SK-MEL-5 (cell line): Measurements from ENCODE around the gene TBC1D24. TPM values are rescaled to one million over a fixed set of nuclear protein-coding genes. Genes with fewer than 3 reads are reported as not detected.

Experiments used
- DNase-seq: peaks from one replicate; pipeline ENCODE4 v3.0.0-alpha.2; 2016; ENCODE audit warnings: low read depth, low spot score
- in situ Hi-C: cut with HindIII; loops from 2 replicates; pipeline ENCODE4 v1.10.0; 2016; ENCODE audit warnings: low sequenced_read_pairs, high pct_unique_total_duplicates, low pct_unique_long_range_greater_than_20kb
- total RNA-seq: library from RNA; depleted of rRNA; stranded (reverse); fragments of >200 nt; shearing (Covaris generic); gene quantifications from 2 replicates; pipeline ENCODE4 v1.2.3, GENCODE V29; 2014

Gene TBC1D24
- total RNA-seq, 1 experiment from 2014 or later = 5.7 TPM

DNA sequence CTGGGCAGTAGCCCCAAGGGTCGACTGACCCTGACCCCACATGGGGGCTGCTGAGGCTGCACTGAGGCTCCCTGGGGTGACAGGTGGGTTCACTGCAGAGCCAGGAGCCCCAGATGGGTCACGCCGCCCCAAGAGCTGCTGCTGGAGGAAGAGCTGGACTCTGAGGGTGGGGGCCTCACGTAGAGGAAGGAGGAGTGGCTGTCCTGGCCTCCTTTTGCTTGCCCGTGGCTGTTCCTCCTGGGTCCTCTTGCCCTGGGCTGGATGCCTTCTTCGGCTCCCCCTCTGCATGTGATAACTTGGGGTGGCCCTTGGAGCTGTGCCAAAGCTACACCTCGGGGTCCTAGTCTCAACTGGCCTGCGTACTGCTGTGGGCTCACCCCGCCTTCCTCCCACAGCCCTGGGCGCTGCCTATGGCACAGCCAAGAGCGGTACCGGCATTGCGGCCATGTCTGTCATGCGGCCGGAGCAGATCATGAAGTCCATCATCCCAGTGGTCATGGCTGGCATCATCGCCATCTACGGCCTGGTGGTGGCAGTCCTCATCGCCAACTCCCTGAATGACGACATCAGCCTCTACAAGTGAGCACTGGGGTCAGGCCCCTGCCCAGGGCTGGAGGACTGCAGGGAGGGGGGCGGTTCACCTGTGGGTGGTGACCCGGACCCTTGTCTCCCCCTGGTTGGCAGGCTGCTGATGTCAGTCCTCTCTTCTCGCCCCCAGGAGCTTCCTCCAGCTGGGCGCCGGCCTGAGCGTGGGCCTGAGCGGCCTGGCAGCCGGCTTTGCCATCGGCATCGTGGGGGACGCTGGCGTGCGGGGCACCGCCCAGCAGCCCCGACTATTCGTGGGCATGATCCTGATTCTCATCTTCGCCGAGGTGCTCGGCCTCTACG lies 44.1 kb downstream of the TBC1D24 start:
- in situ Hi-C loops = no loop called here
- DNase-seq = no peak

DNA sequence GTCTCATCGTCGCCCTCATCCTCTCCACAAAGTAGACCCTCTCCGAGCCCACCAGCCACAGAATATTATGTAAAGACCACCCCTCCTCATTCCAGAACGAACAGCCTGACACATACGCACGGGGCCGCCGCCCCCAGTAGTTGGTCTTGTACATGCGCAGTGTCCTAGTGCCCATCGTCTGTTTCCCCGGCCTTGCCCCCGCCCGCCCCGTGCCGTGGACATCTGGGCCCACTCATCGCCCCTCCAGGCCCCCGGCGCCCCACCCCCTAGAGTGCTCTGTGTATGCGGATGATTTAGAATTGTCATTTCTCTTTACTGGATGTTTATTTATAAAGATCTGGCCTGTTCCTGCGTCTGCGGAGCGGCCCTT lies 44.8 kb downstream of the TBC1D24 start:
- in situ Hi-C loops = no loop called here
- no peak for DNase-seq

DNA sequence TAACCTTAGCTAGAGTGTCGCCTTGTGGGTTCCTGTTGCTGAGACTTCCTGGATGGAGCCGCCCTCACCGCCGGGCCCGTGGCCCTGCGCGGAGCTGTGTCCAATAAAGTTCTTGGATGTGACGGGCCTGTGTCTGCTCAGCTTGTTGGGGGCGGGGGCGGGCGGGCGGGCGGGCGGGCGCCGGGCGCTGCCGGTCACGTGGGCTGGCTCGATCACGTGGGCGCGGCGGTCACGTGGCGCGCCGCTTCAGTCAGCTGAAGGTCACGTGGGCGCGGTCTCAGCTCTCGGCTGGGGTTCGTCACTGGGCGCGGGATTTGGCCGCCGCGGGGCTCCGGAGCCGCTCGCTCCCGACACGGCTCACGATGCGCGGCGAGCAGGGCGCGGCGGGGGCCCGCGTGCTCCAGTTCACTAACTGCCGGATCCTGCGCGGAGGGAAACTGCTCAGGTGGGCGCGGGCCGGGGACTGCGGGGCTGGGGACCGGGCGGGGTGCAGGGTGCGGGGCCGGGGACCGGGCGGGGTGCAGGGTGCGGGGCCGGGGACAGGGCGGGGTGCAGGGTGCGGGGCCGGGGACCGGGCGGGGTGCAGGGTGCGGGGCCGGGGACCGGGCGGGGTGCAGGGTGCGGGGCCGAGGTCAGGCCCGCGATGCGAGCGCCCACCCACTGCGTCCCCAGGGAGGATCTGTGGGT lies 45.3 kb downstream of the TBC1D24 start, which contains the start of gene AMDHD2:
TSS of gene AMDHD2 (plus strand) at position 275 of the 687 bp plus-strand sequence. CDS start at position 363, 88 bp downstream.
- DNase-seq = peak; percentile 88
- in situ Hi-C loops = no loop called here

DNA sequence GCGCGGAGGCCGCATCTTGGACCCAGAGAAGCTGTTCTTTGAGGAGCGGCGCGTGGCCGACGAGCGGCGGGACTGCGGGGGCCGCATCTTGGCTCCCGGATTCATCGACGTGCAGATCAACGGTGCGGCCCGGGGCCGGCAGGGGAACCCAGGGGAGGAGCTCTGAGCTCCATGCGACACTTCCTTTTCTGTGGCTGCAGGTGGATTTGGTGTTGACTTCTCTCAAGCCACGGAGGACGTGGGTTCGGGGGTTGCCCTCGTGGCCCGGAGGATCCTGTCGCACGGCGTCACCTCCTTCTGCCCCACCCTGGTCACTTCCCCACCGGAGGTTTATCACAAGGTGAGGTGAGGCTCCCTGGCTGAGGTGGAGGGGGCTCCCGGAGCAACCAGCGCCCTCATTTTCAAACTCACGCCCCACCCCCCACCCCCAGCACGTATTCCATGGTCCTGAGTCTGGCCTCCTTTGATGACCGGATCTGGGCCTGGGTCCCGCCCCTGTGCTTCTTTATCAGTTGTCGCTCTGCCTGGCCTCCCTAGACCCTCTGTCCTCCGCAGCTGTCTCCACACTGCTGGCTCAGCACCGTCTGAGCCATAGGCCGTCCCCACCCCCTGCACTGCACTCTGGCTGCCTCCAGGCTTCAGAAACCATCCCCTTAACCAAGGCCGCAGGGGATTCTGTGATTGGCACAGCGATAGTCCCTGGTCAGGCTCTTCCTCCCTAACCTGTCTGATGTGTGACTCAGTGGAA lies 46.0 kb downstream of the TBC1D24 start:
- in situ Hi-C loops = no loop called here
- peak; percentile 48 for DNase-seq

DNA sequence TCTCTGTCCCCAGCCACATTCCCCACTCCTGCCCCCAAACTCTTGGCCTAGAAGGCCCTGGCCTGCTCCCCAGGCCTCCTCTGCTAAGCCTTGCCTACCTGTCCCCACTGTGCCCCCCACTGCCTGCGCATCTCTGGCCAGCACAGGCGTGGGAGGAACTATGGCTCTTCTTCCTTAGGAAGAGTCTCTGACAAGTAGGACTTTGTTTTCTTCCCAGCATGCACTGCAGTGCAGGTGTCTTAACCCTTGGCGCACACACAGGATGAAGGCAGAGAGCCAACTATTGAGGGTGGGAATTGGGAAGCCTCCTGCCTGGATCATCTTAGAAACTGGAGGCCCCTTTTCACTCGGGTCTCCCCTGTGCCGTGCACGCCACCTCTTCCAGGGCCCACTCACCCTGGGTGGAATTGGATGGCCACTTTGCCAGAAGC lies 48.9 kb downstream of the TBC1D24 start:
- in situ Hi-C loops = no loop called here
- DNase-seq = no peak

DNA sequence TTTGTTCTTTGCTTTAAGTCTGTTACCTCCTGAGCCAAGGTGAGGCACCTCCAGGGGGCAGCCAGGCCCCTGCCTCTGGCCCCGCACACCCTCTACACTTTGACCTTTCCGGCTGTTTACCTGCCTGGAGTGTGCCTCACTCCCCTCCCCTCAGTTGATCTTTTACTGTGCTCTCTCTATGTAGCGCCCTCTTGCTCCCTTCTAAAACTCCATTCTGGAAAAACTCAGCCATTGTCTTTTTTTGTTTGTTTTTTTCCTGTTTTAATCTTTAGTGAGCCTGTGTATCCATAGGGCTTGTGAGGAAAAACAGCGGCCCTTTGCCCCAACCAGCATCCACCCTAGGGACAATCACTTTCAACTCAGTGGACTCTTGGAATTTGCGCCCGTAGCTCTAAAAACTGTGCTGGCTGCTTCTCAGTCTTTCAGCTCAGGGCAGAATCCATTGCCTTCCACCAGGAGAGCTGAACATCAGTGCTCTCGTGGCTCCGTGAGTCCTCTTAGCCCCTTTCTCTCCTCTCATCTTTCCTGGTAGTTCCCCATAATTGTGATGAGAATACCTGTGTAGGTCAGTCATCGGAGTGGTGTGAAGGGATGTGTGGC lies 49.5 kb downstream of the TBC1D24 start:
- DNase-seq = no peak
- in situ Hi-C loops = no loop called here

DNA sequence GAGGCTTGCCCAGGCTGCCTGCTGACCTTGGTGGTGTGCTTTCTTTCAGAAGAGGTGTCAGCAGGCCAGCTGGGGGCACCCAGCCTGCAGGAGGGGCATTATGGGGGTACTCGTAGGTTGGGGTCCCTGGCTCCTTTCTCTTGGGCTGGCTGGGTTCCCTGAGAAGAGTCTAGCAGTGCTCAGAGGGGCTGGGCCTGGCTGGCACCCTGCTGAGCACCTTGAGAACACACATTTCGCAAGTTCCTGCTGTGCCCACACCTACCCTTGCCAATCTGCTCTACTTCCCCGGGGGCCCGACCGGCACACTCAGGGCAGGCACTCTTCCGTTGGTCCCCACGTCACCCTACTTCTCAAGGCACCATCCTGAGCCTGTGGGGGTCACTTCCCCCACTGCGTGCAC lies 51.2 kb downstream of the TBC1D24 start:
- in situ Hi-C loops = no loop called here
- no peak for DNase-seq

DNA sequence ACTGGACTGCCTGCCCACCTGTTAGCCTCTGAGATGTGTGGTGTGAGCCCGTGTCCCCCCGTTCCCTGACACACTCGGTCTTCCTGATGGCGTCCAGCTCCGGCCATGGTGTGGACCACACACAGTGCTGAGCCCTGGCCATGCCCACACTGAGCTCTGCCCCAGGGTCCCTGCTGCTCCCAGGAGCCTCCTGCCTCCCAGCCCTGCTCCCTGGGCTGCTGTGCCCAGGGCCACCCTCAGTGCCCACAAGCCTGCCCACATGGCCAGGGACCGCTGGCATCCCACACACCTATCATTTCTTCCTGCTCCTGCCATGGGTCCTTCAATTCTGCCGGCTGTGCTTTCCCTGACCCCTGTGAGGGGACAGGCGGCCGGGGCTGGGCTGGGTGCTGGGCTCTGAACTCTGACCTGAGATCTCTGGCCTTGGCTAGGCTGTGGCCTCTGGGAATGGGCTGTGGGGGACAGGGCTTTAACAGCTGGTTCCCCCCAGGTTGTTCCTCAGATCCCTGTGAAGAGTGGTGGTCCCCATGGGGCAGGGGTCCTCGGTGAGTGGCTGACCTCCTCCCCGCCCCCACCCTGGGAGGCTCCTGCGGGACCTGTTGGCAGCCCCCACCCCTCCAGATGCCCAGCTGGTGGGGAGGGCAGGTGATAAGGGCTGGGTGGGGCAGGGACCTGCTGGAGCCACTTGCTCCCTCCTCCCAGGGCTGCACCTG lies 52.3 kb downstream of the TBC1D24 start:
- no peak for DNase-seq
- in situ Hi-C loops = no loop called here

DNA sequence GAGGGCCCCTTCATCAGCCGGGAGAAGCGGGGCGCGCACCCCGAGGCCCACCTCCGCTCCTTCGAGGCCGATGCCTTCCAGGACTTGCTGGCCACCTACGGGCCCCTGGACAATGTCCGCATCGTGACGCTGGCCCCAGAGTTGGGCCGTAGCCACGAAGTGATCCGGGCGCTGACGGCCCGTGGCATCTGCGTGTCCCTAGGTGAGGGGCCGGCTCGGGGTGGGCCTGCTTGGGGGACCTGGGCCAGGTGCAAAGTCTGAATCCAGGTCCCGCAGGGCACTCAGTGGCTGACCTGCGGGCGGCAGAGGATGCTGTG lies 52.8 kb downstream of the TBC1D24 start:
- in situ Hi-C loops = no loop called here

DNA sequence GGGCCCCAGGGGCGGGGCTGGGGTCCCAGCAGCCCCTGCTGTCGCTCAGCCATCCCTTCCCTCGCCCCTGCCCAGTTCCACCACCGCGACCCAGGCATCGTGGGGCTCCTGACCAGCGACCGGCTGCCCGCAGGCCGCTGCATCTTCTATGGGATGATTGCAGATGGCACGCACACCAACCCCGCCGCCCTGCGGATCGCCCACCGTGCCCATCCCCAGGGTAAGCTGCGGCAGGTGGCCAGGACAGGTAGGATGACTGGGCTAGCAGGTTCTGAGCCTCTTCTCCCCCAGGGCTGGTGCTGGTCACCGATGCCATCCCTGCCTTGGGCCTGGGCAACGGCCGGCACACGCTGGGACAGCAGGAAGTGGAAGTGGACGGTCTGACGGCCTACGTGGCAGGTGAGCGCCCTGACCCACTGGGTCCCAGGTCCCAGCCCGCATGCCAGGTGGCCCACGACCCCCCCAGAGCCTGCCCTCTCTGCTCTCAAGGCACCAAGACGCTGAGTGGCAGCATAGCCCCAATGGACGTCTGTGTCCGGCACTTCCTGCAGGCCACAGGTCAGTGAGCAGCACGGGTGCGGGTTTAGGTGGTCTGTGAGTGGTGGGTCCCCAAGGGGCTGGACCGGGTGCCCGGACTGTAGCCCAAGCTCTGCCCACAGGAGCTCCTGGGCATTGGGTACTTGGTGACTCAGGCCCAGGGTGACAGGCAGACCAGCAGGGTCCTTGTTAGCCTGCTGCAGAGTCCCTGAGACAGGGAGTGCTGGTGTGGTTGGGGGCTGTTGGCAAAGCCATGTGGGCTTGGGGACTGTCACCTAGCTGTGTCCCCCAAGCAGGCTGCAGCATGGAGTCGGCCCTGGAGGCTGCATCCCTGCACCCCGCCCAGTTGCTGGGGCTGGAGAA lies 53.5 kb downstream of the TBC1D24 start:
- no peak for DNase-seq
- in situ Hi-C loops = no loop called here

More for the DNA sequence above, 52.8 kb downstream of the TBC1D24 start:
- DNase-seq = no peak

DNA sequence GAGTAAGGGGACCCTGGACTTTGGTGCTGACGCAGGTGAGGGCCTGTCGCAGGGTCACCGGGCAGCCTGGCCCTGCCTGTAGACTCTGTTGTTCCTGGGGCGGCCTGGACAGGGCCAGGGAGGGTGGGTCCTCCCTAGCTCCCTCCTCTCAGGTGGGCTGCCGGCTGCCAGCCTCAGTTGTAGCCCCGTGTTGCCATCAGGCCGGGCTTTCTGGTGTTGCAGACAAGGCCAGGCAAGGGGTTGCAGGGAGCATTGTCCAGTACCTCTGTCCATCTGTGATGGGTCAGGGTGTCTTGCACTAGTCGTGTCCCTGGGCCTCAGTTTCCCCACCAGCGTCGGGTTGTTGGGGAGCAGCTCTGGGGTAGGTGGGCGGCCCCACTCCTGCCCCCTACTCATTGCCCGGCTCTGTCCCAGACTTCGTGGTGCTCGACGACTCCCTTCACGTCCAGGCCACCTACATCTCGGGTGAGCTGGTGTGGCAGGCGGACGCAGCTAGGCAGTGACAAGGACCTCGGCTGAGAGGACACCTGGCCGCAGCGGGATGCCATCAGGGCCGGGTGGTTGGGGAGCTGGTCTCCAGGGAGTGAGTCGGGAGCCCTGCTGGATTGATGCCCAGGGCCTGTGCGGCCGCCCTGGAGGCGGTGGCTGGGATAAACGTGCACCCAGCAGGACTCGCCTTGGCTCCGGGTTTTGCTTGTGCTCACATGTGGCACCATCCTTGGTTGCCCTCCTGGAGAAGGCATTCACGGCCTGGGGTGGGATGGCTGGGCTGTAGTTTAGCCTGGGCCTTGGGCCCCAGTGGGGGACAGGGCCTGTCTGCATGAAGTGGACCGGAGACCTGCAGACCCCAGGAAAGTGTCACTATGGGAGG lies 54.4 kb downstream of the TBC1D24 start:
- no peak for DNase-seq
- in situ Hi-C loops = no loop called here

DNA sequence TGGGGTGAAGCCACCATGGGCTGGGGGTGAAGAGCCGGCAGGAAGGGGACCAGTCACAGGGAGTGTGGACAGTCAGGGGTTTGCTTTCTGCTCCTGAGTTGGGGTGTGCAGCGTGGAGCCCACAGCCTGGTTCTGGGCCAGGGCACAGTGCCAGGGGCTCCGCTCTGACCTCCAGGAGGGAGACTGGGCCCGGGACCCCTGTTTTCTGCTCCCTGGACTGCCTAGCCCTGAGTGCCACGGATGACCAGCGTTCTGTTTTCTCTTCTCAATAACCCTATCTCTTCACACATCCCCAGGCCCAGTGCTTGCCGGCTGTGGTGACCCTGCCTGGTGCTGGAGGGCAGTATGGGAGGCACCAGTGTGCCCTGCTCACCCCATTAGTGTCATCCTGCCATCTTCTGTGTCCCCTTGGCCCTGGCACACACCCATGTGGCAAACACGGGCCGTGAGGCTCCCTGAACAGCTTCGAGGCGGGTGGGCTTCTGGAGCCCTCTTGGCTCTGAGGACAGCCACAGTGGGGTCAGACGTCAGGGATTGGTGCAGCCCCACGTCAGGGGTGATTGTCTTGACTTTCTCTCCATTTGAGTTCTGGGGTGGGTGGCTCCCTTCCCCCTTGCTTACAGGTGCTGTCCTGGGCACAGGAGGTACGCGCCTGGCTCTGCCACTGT lies 55.2 kb downstream of the TBC1D24 start:
- in situ Hi-C loops = no loop called here
- no peak for DNase-seq

DNA sequence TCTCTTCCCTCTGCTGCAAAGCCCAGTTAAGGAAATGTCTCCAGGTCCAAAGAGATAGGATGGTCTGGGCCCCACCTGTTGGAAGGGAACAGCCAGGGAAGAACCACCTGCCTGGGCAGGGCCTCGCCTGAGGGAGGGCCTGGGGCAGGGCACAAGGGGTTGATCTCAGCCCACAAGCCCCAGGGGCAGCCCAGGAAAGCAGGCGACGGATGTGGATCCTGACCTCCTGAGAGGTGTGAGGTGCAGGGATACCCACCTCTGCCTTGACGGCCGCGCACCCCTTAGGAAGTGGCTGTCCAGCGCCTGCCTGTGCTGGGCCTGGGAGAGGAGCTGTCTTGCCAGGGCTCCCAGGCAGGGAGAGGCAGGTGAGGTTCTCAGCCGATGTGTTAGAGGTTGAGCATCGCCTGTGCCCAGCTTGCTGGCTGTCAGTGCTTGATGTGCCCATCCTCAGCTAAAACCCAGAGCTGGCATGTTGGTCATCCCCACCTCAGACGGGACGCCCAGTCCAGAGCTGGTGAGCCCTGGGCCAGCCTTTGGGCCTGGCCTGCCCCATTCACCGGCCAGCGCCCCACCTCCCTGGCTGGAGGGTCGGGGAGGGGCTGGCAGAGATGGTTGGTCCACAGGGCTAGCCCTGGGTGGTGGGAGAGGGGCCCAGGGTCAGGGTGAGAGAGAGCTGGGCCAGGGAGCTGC lies 55.8 kb downstream of the TBC1D24 start:
- in situ Hi-C loops = no loop called here

DNA sequence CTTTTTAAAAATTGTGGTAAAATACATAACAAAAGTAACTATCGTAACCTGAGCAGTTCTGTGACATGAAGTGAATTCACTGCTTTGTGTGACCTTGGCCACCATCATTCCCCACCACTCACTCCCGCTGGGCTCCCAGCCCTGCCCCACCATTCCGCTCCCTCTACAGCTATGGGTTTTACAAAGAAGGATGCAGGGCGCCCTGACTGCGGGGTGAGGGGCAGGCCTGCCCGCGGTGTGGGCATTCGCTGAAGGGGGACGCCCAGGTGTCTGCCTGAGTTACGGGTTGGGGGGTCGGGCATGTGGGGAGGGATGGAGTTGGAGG lies 56.4 kb downstream of the TBC1D24 start, which contains the start of gene CEMP1:
TSS of gene CEMP1 (minus strand) at position 38 of the 325 bp plus-strand sequence. CDS start 335 bp downstream, outside the sequence.
- DNase-seq = no peak
- in situ Hi-C loops = no loop called here

More for the DNA sequence above, 55.8 kb downstream of the TBC1D24 start:
- no peak for DNase-seq
